Hepatocyte (in vitro differentiated cells): ENCODE data around the gene ARHGAP35. TPM values are rescaled to one million over a fixed set of nuclear protein-coding genes. Genes with fewer than 3 reads are reported as not detected.
A peak's percentile ranks its signal among the peaks of the same experiment; 100 is the strongest.
"Not testable (repeated sequence)": the region's sequence is repeated elsewhere in the genome, so short reads cannot be mapped to it uniquely, and the experiment has no call there.

Source experiments
- DNase-seq: peaks from one replicate; pipeline ENCODE4 v3.0.0-alpha.2; 2016; ENCODE audit warnings: low spot score
- H2AFZ ChIP-seq: fragments of 200-600 bp; sonication (generic); 2 replicates; pipeline ENCODE4 v1.6.0; 2016; ENCODE audit warnings: antibody characterized with exemption, mild to moderate bottlenecking
- H3K27ac ChIP-seq: fragments of 200-600 bp; sonication (generic); 2 replicates; pipeline ENCODE4 v1.5.1; 2016; ENCODE audit warnings: mild to moderate bottlenecking
- H3K27me3 ChIP-seq: fragments of 200-600 bp; sonication (generic); 2 replicates; pipeline ENCODE4 v1.6.1; 2016
- H3K36me3 ChIP-seq: fragments of 200-600 bp; sonication (generic); replicated peaks from 2 replicates; pipeline ENCODE4 v1.5.1; 2016; ENCODE audit warnings: low read depth; ENCODE audit not compliant: insufficient read depth
- H3K4me1 ChIP-seq: fragments of 200-600 bp; sonication (generic); 2 replicates; pipeline ENCODE4 v1.5.1; 2016; ENCODE audit warnings: mild to moderate bottlenecking, moderate library complexity; ENCODE audit not compliant: insufficient read depth
- H3K4me2 ChIP-seq: fragments of 200-600 bp; sonication (generic); 2 replicates; pipeline ENCODE4 v1.6.0; 2016
- H3K4me3 ChIP-seq: fragments of 200-600 bp; sonication (generic); 2 replicates; pipeline ENCODE4 v1.5.1; 2016; ENCODE audit warnings: mild to moderate bottlenecking
- H3K79me2 ChIP-seq: fragments of 200-600 bp; sonication (generic); 2 replicates; pipeline ENCODE4 v1.6.0; 2017; ENCODE audit warnings: mild to moderate bottlenecking
- H3K9me2 ChIP-seq: fragments of 200-600 bp; sonication (generic); replicated peaks from 2 replicates; pipeline ENCODE4 v1.6.0; 2017; ENCODE audit warnings: mild to moderate bottlenecking; ENCODE audit not compliant: insufficient read depth
- H3K9me3 ChIP-seq: fragments of 200-600 bp; sonication (generic); 2 replicates; pipeline ENCODE4 v1.5.1; 2016; ENCODE audit warnings: low read depth, mild to moderate bottlenecking
- H4K20me1 ChIP-seq: fragments of 200-600 bp; sonication (generic); 2 replicates; pipeline ENCODE4 v1.6.0; 2016; ENCODE audit warnings: mild to moderate bottlenecking; ENCODE audit not compliant: insufficient read depth, poor library complexity, severe bottlenecking
- CTCF ChIP-seq: fragments of 200-600 bp; sonication (generic); IDR thresholded peaks from 2 replicates; pipeline ENCODE4 v1.5.1; 2016; ENCODE audit warnings: antibody characterized with exemption, mild to moderate bottlenecking; ENCODE audit not compliant: poor library complexity
- EZH2 ChIP-seq: fragments of 200-600 bp; sonication (generic); IDR thresholded peaks from 2 replicates; pipeline ENCODE4 v1.6.1; 2016; ENCODE audit warnings: antibody characterized with exemption, mild to moderate bottlenecking, borderline replicate concordance
- EZH2phosphoT487 ChIP-seq: fragments of 200-600 bp; sonication (generic); IDR thresholded peaks from one replicate; pipeline ENCODE4 v1.6.1; 2018; ENCODE audit warnings: antibody characterized with exemption, mild to moderate bottlenecking, low read depth, moderate library complexity; ENCODE audit not compliant: unreplicated experiment, severe bottlenecking
- WGBS: methylation state at CpG from one replicate; pipeline ENCODE4 v1.1.6; 2016; ENCODE audit warnings: low lambda C conversion rate; ENCODE audit errors: missing lambda C conversion rate; 5-methylcytosine and 5-hydroxymethylcytosine counted together
- polyA plus RNA-seq: library from polyadenylated mRNA; unstranded; fragments of >200 nt; fragmentation: Nextera tagmentation; extraction: Ambion mirVana; gene quantifications from 2 replicates; pipeline ENCODE4 v1.2.1, GENCODE V29; 2016
- total RNA-seq: library from RNA; depleted of rRNA; stranded (reverse); fragments of >200 nt; gene quantifications from 2 replicates; pipeline ENCODE4 v1.2.3, GENCODE V29; 2014

The ARHGAP35 gene
- total and polyA plus RNA-seq, 2 experiments from 2014 or later: 18.6 to 48.1 TPM

DNA sequence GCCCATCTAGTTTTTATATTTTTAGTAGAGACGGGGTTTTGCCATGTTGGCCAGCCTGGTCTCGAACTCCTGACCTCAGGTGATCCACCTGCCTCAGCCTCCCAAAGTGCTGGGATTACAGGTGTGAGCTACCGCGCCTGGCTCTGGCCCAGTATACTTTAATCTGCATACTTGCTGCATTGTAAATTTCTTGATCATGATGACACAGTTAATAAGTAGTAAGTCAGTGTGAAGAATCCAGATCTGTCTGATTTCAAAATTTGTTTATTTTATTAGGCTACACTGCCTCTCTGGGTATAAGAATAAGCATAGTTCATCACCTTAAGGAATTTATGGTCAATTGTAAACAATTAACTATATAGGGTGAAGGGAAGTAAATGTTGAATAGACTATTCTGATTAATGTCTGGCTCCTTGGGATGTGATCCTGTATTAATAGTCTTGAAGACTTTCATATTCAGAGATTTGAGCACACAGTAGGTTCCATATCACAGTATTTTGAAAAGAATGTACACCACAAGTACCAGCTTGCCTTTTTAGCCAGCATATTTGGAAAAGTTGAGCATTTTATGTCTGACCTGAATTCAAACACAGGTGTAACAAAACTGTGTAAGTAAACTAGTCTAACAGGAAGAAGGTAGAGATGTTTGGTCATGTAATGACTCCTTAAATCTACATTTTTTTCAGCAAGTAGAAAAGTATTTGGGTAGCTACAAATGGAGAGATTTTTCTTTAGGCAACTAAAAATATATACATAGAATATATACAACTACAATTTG, 7.4 kb downstream of the ARHGAP35 start:
- Histone ChIP-seq H2AFZ (no peak overlapping the region), H4K20me1 (peaks cover 92% of the 10 kb centered on the region), H3K4me2 (peak overlapping the region; percentile 25), H3K27ac (peak overlapping the region; percentile 30), H3K4me1 (peaks cover 42% of the 10 kb centered on the region), H3K4me3 (no peak overlapping the region), H3K79me2 (peaks cover 100% of the 10 kb centered on the region), H3K9me3 (no peaks in the 10 kb centered on the region), H3K27me3 (no peaks in the 10 kb centered on the region), H3K9me2 (no peaks in the 10 kb centered on the region), H3K36me3 (no peaks in the 10 kb centered on the region)
- no peak for TF ChIP-seq EZH2phosphoT487
- WGBS: 95% methylated on average over 4 of the region's 4 CpGs
- DNase-seq: no peak

DNA sequence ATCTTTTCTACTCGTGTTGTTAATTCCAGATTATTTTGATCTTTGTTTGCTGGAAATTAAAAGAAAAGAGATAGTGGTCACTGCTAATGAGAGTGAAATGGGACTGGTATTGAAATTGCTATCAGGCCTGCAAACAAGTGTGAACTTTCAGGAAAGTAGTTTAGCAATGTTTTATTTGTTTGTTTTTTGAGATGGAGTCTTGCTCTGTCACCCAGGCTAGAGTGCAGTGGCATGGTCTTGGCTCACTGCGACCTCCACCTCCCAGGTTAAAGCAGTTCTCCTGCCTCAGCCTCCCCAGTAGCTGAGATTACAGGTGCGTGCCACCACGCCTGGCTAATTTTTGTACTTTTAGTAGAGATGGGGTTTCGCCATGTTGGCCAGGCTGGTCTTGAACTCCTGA, 10.4 kb downstream of the ARHGAP35 start:
- H3K27me3 ChIP-seq, DNase-seq, H3K9me2 ChIP-seq, H3K4me2 ChIP-seq, H3K27ac ChIP-seq, H3K36me3 ChIP-seq, H3K4me3 ChIP-seq, H3K9me3 ChIP-seq, H2AFZ ChIP-seq: not testable (repeated sequence)
- Histone ChIP-seq H4K20me1 (peaks cover 77% of the 10 kb centered on the region), H3K79me2 (peaks cover 100% of the 10 kb centered on the region), H3K4me1 (peaks cover 23% of the 10 kb centered on the region)
- 88% methylated on average over 5 of the region's 5 CpGs for WGBS

GRCh38 chr19:46872967-46873366, 12.2 kb downstream of the ARHGAP35 start:
- TF ChIP-seq EZH2phosphoT487 (no peak), CTCF (no peak), EZH2 (no peak)
- Histone ChIP-seq H3K4me2 (no peak overlapping the region), H3K9me2 (no peaks in the 10 kb centered on the region), H3K79me2 (peaks cover 100% of the 10 kb centered on the region), H3K4me1 (peaks cover 7% of the 10 kb centered on the region), H4K20me1 (peaks cover 66% of the 10 kb centered on the region), H3K27me3 (no peaks in the 10 kb centered on the region), H3K36me3 (no peaks in the 10 kb centered on the region), H2AFZ (no peak overlapping the region), H3K27ac (no peak overlapping the region), H3K9me3 (no peaks in the 10 kb centered on the region), H3K4me3 (no peak overlapping the region)
- no peak for DNase-seq
- WGBS: 85% methylated on average over 4 of the region's 4 CpGs

DNA sequence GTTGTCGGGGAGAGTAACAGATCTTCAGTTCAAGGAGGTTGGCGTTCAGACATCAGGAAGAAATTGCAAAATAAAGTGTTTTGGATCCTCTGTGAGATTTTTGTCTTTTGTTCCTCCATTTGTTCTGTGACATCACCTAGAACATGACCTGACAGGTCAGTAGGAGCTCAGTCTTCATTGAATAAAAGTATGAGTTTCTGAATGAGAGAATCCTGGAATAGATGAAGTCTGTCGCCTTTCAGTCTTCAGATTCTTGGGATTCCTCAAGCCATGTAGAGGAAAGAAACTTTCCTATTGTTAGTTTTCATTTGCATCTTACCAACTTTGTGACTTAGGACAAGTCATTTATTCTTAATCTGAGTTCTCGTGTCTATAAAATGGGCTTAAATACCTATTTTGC, 14.4 kb downstream of the ARHGAP35 start:
- H4K20me1 ChIP-seq: peaks cover 53% of the 10 kb centered on the region
- no peaks in the 10 kb centered on the region for H3K36me3 ChIP-seq
- no peak overlapping the region for H3K4me3 ChIP-seq
- peaks cover 100% of the 10 kb centered on the region for H3K79me2 ChIP-seq
- TF ChIP-seq CTCF: no peak
- DNase-seq: no peak
- no peaks in the 10 kb centered on the region for H3K9me2 ChIP-seq
- no peaks in the 10 kb centered on the region for H3K27me3 ChIP-seq
- no peaks in the 10 kb centered on the region for H3K4me1 ChIP-seq
- H2AFZ ChIP-seq: no peak overlapping the region
- peak overlapping the region; percentile 29 for H3K27ac ChIP-seq
- 79% methylated on average over 4 of the region's 4 CpGs for WGBS
- H3K4me2 ChIP-seq: no peak overlapping the region
- H3K9me3 ChIP-seq: no peaks in the 10 kb centered on the region
